ENCODE data around the gene AOAH.
"Not testable (repeated sequence)": the region's sequence is repeated elsewhere in the genome, so short reads cannot be mapped to it uniquely, and the experiment has no call there.

The AOAH gene

GRCh38 chr7:36707898-36708297 is 16.4 kb downstream of the AOAH start:
- Histone ChIP-seq H3K9me3 (ENCODE audit: severe bottlenecking) (no peaks in the 10 kb centered on the region), H3K4me3 (ENCODE audit: low read depth, low read length) (no peak overlapping the region), H3K27me3 (ENCODE audit: insufficient read depth, low read depth, severe bottlenecking) (no peaks in the 10 kb centered on the region), H3K36me3 (no peaks in the 10 kb centered on the region), H3K27ac (no peak overlapping the region)
- no peak for TF ChIP-seq CTCF (IDR thresholded peaks at IDR 0.05; ENCODE audit: low read depth, low read length)
- no peak for DNase-seq

DNA sequence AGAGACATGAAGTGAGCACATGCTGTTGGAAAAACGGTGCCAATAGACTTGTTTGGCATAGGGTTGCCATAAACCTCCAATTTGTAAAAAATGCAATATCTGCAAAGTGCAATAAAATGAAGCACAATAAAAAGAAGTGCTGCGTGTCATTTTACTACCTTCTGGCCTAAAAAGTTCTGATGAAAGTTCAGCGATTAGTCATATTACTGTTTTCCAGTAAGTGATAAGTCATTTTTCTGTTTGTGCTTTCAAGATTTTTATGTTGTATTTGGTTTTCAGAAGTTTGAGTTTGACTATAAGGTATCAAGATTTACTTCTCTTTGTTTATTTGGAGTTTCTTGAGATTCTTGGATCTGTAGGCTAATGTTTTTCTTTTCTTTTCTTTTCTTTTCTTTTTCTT is 16.8 kb downstream of the AOAH start:
- Histone ChIP-seq H3K9me3 (ENCODE audit: severe bottlenecking) (no peaks in the 10 kb centered on the region), H3K27ac (no peak overlapping the region), H3K4me3 (ENCODE audit: low read depth, low read length) (no peak overlapping the region), H3K36me3 (no peaks in the 10 kb centered on the region), H3K27me3 (ENCODE audit: insufficient read depth, low read depth, severe bottlenecking) (no peaks in the 10 kb centered on the region)
- no peak for DNase-seq
- no peak for TF ChIP-seq CTCF (IDR thresholded peaks at IDR 0.05; ENCODE audit: low read depth, low read length)

- not testable (repeated sequence) for H3K9me3 ChIP-seq (ENCODE audit: severe bottlenecking); DNase-seq; H3K27me3 ChIP-seq (ENCODE audit: insufficient read depth, low read depth, severe bottlenecking); H3K36me3 ChIP-seq; H3K4me3 ChIP-seq (ENCODE audit: low read depth, low read length); H3K27ac ChIP-seq
These were observed 20.4 kb downstream of the AOAH start for GRCh38 chr7:36703860-36704259.

- no peak for DNase-seq
- TF ChIP-seq CTCF (IDR thresholded peaks at IDR 0.05; ENCODE audit: low read depth, low read length), result no peak
These were observed 31.8 kb downstream of the AOAH start for GRCh38 chr7:36692456-36692855.

DNA sequence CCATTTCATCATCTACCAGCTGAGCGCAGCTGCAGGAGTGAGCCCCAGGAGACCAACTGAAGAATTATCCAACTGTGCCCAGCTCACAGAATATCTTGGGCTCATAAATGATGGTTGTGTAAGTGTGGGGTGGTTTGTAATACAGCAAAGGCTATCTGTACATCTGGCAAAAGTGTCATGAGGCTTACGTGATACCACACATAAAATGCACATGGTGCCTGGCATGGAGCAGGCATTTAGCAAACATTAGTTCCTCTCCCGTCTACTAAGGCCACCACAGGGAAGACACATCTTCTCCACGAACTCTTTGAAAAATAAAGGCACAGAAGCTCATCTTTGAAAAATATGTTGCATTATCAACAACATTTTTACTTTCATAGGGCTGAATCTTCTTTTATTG is 32.3 kb downstream of the AOAH start:
- Histone ChIP-seq H3K27ac (no peak overlapping the region), H3K9me3 (ENCODE audit: severe bottlenecking) (no peaks in the 10 kb centered on the region), H3K36me3 (no peaks in the 10 kb centered on the region), H3K27me3 (ENCODE audit: insufficient read depth, low read depth, severe bottlenecking) (no peaks in the 10 kb centered on the region), H3K4me3 (ENCODE audit: low read depth, low read length) (no peak overlapping the region)
- no peak for TF ChIP-seq CTCF (IDR thresholded peaks at IDR 0.05; ENCODE audit: low read depth, low read length)
- no peak for DNase-seq

More at GRCh38 chr7:36692456-36692855, 31.8 kb downstream of the AOAH start:
- Histone ChIP-seq H3K4me3 (ENCODE audit: low read depth, low read length) (no peak overlapping the region), H3K9me3 (ENCODE audit: severe bottlenecking) (no peaks in the 10 kb centered on the region), H3K27me3 (ENCODE audit: insufficient read depth, low read depth, severe bottlenecking) (no peaks in the 10 kb centered on the region), H3K27ac (no peak overlapping the region), H3K36me3 (no peaks in the 10 kb centered on the region)

- no peaks in the 10 kb centered on the region for H3K27me3 ChIP-seq (ENCODE audit: insufficient read depth, low read depth, severe bottlenecking)
- H3K36me3 ChIP-seq, result no peaks in the 10 kb centered on the region
- no peak for TF ChIP-seq CTCF (IDR thresholded peaks at IDR 0.05; ENCODE audit: low read depth, low read length)
- no peak overlapping the region for H3K4me3 ChIP-seq (ENCODE audit: low read depth, low read length)
- H3K9me3 ChIP-seq (ENCODE audit: severe bottlenecking), result no peaks in the 10 kb centered on the region
- H3K27ac ChIP-seq, result no peak overlapping the region
- no peak for DNase-seq
These were observed 33.6 kb downstream of the AOAH start for GRCh38 chr7:36690514-36691187.

All from WERI-Rb-1 (cell line).